ENCODE data around the gene TOX2.
A peak's percentile ranks its signal among the peaks of the same experiment; 100 is the strongest.

TOX2 gene

GRCh38 chr20:44092551-44093248 lies 178.0 kb downstream of the TOX2 start:
- no peak for DNase-seq
- H3K27ac Mint-ChIP-seq, result no peak overlapping the region

GRCh38 chr20:44093249-44093582 lies 178.6 kb downstream of the TOX2 start:
- peaks cover 24% of the 10 kb centered on the region for H3K4me1 Mint-ChIP-seq
- no peak overlapping the region for H3K27ac Mint-ChIP-seq
- no peaks in the 10 kb centered on the region for H3K36me3 Mint-ChIP-seq (ENCODE audit: low read depth)
- H3K9me3 Mint-ChIP-seq, result no peaks in the 10 kb centered on the region
- no peak overlapping the region for H3K4me3 Mint-ChIP-seq
- TF ChIP-seq CTCF (IDR thresholded peaks at IDR 0.05), result no peak
- H3K27me3 Mint-ChIP-seq (ENCODE audit: low read depth, poor library complexity), result peaks cover 7% of the 10 kb centered on the region
- no peak for DNase-seq

More at GRCh38 chr20:44092551-44093248, 178.0 kb downstream of the TOX2 start:
- Mint-ChIP-seq H3K4me3 (no peak overlapping the region), H3K36me3 (ENCODE audit: low read depth) (no peaks in the 10 kb centered on the region), H3K4me1 (peaks cover 19% of the 10 kb centered on the region), H3K27me3 (ENCODE audit: low read depth, poor library complexity) (peaks cover 7% of the 10 kb centered on the region), H3K9me3 (no peaks in the 10 kb centered on the region)
- TF ChIP-seq CTCF (IDR thresholded peaks at IDR 0.05), result peak; percentile 47

GRCh38 chr20:44095831-44096230 lies 181.2 kb downstream of the TOX2 start:
- TF ChIP-seq CTCF (IDR thresholded peaks at IDR 0.05), result no peak
- no peak overlapping the region for H3K4me3 Mint-ChIP-seq
- no peak overlapping the region for H3K27ac Mint-ChIP-seq
- no peaks in the 10 kb centered on the region for H3K36me3 Mint-ChIP-seq (ENCODE audit: low read depth)
- peaks cover 39% of the 10 kb centered on the region for H3K4me1 Mint-ChIP-seq
- peaks cover 16% of the 10 kb centered on the region for H3K27me3 Mint-ChIP-seq (ENCODE audit: low read depth, poor library complexity)
- no peak for DNase-seq
- H3K9me3 Mint-ChIP-seq, result no peaks in the 10 kb centered on the region

GRCh38 chr20:44097521-44098255 lies 183.0 kb downstream of the TOX2 start:
- no peak overlapping the region for H3K4me3 Mint-ChIP-seq
- H3K27ac Mint-ChIP-seq, result peak overlapping the region; percentile 75
- peaks cover 7% of the 10 kb centered on the region for H3K9me3 Mint-ChIP-seq
- H3K36me3 Mint-ChIP-seq (ENCODE audit: low read depth), result no peaks in the 10 kb centered on the region
- no peak for TF ChIP-seq CTCF (IDR thresholded peaks at IDR 0.05)
- DNase-seq, result no peak
- H3K27me3 Mint-ChIP-seq (ENCODE audit: low read depth, poor library complexity), result peaks cover 24% of the 10 kb centered on the region
- H3K4me1 Mint-ChIP-seq, result peaks cover 38% of the 10 kb centered on the region

GRCh38 chr20:44098256-44098630 lies 183.6 kb downstream of the TOX2 start:
- Mint-ChIP-seq H3K36me3 (ENCODE audit: low read depth) (no peaks in the 10 kb centered on the region), H3K27me3 (ENCODE audit: low read depth, poor library complexity) (peaks cover 26% of the 10 kb centered on the region), H3K9me3 (peaks cover 9% of the 10 kb centered on the region), H3K4me1 (peaks cover 32% of the 10 kb centered on the region), H3K27ac (no peak overlapping the region), H3K4me3 (no peak overlapping the region)
- DNase-seq, result no peak
- TF ChIP-seq CTCF (IDR thresholded peaks at IDR 0.05), result no peak

- Mint-ChIP-seq H3K36me3 (ENCODE audit: low read depth) (no peaks in the 10 kb centered on the region), H3K4me3 (no peak overlapping the region), H3K9me3 (peaks cover 9% of the 10 kb centered on the region), H3K27ac (no peak overlapping the region), H3K4me1 (peaks cover 32% of the 10 kb centered on the region), H3K27me3 (ENCODE audit: low read depth, poor library complexity) (peaks cover 27% of the 10 kb centered on the region)
- no peak for TF ChIP-seq CTCF (IDR thresholded peaks at IDR 0.05)
- DNase-seq, result no peak
These were observed 184.0 kb downstream of the TOX2 start for GRCh38 chr20:44098657-44099056.
